Measurements from ENCODE around the gene ITGAE. TPM values are rescaled to one million over a fixed set of nuclear protein-coding genes. Genes with fewer than 3 reads are reported as not detected.

ITGAE gene
- total and polyA plus RNA-seq, 10 of the 15 experiments (the other 5 are each of a cell fraction or from before 2014, with no cell fraction given), result 13.1 to 161 (median 34.8) TPM

GRCh38 chr17:3836551-3836950 is 35.6 kb upstream of the ITGAE start:
- ChIA-PET CTCF (interaction anchor here (1.0 to 5.6 kb wide), 5 partner anchors 9 to 109 kb away, joined by 3 to 34 read pairs (median 6); partner anchors contain the start of gene NCBP3), RAD21 (ENCODE audit: unreplicated experiment) (interaction anchor here (1.0 kb wide), 2 partner anchors 27 to 98 kb away, joined by 3 read pairs; no protein-coding TSS in a partner anchor), SMC1A (ENCODE audit: uncharacterized antibody, unreplicated experiment) (interaction anchor here (0.9 to 1.2 kb wide), 2 partner anchors 9 to 10 kb away, joined by 3 to 4 read pairs; partner anchors contain the start of gene NCBP3), POLR2A (interaction anchor here (0.7 kb wide), 1 partner anchor 70 kb away, joined by 3 read pairs; no protein-coding TSS in a partner anchor)
- no peak for TF ChIP-seq PAX8 (IDR thresholded peaks at IDR 0.05)
- no peak for TF ChIP-seq ASH2L (IDR thresholded peaks at IDR 0.05; ENCODE audit: borderline replicate concordance, low read depth)
- TF ChIP-seq MYB (IDR thresholded peaks at IDR 0.05; ENCODE audit: borderline replicate concordance, low read depth, low read length), result no peak
- TF ChIP-seq, protein P1, sequence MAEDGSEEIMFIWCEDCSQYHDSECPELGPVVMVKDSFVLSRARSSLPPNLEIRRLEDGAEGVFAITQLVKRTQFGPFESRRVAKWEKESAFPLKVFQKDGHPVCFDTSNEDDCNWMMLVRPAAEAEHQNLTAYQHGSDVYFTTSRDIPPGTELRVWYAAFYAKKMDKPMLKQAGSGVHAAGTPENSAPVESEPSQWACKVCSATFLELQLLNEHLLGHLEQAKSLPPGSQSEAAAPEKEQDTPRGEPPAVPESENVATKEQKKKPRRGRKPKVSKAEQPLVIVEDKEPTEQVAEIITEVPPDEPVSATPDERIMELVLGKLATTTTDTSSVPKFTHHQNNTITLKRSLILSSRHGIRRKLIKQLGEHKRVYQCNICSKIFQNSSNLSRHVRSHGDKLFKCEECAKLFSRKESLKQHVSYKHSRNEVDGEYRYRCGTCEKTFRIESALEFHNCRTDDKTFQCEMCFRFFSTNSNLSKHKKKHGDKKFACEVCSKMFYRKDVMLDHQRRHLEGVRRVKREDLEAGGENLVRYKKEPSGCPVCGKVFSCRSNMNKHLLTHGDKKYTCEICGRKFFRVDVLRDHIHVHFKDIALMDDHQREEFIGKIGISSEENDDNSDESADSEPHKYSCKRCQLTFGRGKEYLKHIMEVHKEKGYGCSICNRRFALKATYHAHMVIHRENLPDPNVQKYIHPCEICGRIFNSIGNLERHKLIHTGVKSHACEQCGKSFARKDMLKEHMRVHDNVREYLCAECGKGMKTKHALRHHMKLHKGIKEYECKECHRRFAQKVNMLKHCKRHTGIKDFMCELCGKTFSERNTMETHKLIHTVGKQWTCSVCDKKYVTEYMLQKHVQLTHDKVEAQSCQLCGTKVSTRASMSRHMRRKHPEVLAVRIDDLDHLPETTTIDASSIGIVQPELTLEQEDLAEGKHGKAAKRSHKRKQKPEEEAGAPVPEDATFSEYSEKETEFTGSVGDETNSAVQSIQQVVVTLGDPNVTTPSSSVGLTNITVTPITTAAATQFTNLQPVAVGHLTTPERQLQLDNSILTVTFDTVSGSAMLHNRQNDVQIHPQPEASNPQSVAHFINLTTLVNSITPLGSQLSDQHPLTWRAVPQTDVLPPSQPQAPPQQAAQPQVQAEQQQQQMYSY (CRISPR knock-in tag; IDR thresholded peaks at IDR 0.05), result no peak
- TF ChIP-seq BCLAF1 (IDR thresholded peaks at IDR 0.05), result no peak
- no peak for TF ChIP-seq ZZZ3 (IDR thresholded peaks at IDR 0.05; ENCODE audit: control insufficient read depth, insufficient read length, low read depth)
- TF ChIP-seq RFX5 (IDR thresholded peaks at IDR 0.05; ENCODE audit: low read depth, low read length), result no peak
- no peak for TF ChIP-seq CHD1 (IDR thresholded peaks at IDR 0.05; ENCODE audit: low read depth, low read length)
- TF ChIP-seq E2F4 (IDR thresholded peaks at IDR 0.05; ENCODE audit: low read depth, low read length), result no peak
- TF ChIP-seq SUZ12 (IDR thresholded peaks at IDR 0.05; ENCODE audit: unreplicated experiment), result no peak
- no peak for TF ChIP-seq POLR2A (IDR thresholded peaks at IDR 0.05; ENCODE audit: low read depth, low read length)
- Histone ChIP-seq H3K79me2 (ENCODE audit: control insufficient read depth, insufficient read depth, low read length) (no peaks in the 10 kb centered on the region), H3K4me3 (no peak overlapping the region), H3K4me1 (ENCODE audit: control insufficient read depth, insufficient read depth, low read length) (no peaks in the 10 kb centered on the region), H3K4me2 (ENCODE audit: control insufficient read depth, insufficient read depth) (no peak overlapping the region), H3K9ac (ENCODE audit: control insufficient read depth, insufficient read depth, low read length) (no peak overlapping the region), H3K27me3 (replicated peaks in 1 of 2; ENCODE audit: control insufficient read depth in 2 of 2, insufficient read depth in 2 of 2, low read length in 1 of 2) (no peaks in the 10 kb centered on the region), H3K27ac (ENCODE audit: control insufficient read depth, insufficient read depth) (no peak overlapping the region), H3K9me3 (replicated peaks; ENCODE audit: control insufficient read depth, insufficient read depth, low read length) (no peaks in the 10 kb centered on the region), H3K36me3 (ENCODE audit: control insufficient read depth in 2 of 2, insufficient read depth in 2 of 2, low read length in 1 of 2) (peaks cover 6 to 17% of the 10 kb centered on the region in 2 experiments), H2AFZ (ENCODE audit: control insufficient read depth, low read depth, low read length) (no peak overlapping the region), H4K20me1 (ENCODE audit: control insufficient read depth, insufficient read depth) (no peaks in the 10 kb centered on the region)
- ATAC-seq (no peak), FAIRE-seq (no peak), DNase-seq (ENCODE audit: low read depth, low spot score) (no peak)
- WGBS (ENCODE audit: insufficient coverage, insufficient replicate concordance, low lambda C conversion rate, missing lambda C conversion rate), result over 99% methylated on average over 10 of the region's 10 CpGs
- BruUV-seq (replicated peaks), result no TSS peak
- intact Hi-C loops (cut with micrococcal nuclease; ENCODE audit: unreplicated experiment), result no loop called here
- in situ Hi-C loops (cut with MboI), result no loop called here

Data from GM12878 (cell line).